SHP77 (cell line): ENCODE results near the gene MAPK4.
"Not testable (repeated sequence)": the region's sequence is repeated elsewhere in the genome, so short reads cannot be mapped to it uniquely, and the experiment has no call there.

Source experiments
- DNase-seq, 2 experiments: peaks; one replicate each; lab custom pipeline; 2025; lab: John Stamatoyannopoulos, UW

MAPK4 gene

GRCh38 chr18:50559752-50560680 lies at the start of gene MAPK4:
MAPK4 (plus strand) TSS chr18:50560087; CDS start chr18:50663959, 103,872 bp downstream.
- DNase-seq = no peak

- not testable (repeated sequence) for DNase-seq
Observed at GRCh38 chr18:50517277-50517676, 42.6 kb upstream of the MAPK4 start.

DNA sequence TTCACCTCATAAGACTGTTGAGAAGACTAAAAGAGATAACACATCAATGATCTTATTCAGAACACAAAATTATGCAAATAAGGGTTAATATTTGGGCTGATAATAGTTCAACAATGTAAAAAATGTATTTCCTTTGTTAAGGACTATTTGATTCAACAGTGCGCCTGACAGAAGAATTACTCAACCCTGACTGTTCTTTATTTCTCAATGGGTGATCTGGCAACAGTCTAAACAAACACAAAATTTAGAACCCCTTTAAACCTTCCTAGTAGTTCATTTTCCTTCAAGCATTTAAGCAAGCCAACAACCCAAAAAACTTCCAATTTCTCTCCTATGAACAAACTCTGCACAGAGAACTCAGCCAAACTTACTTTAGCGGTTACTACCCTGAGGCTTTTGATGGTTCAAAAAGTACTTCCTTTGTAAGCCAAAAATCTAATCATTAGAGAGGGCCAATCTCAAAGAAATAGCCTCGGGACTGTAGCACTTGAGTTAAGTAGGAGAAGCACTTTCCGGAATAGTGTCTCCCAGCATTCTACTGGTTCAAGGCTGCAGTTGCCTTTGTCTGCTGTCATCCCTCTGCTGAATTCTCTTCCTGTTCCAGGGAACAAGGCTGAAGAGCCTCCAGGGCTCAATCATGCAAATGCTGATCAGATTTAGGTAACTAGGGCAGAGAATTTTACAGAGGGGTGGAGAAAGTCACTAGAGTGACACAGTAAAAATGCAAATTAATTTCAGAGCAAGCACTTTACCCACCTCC lies 40.9 kb upstream of the MAPK4 start:
- DNase-seq = no peak

GRCh38 chr18:50523165-50523564 lies 36.7 kb upstream of the MAPK4 start:
- no peak for DNase-seq

GRCh38 chr18:50527636-50528307 lies 32.1 kb upstream of the MAPK4 start:
- no peak for DNase-seq

DNA sequence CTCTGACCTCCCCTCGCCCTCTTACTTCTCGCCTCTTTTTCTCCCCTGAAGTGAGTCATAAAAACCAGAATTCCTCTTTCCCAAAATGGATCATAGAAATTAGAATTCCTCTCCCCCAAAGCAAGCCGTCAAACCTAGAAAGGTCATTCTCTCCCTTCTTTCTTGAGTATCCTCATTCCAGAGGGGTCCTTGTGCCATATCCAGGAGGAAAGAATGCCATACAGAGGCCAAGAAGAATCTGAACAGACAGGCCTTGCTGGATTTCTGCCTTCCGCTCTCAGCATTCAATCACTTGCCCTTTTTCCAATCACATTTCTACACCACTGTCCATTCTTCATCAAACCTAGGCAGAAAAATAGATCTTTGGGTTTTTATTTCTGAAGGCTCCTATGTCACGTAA lies 31.1 kb upstream of the MAPK4 start:
- no peak for DNase-seq

DNA sequence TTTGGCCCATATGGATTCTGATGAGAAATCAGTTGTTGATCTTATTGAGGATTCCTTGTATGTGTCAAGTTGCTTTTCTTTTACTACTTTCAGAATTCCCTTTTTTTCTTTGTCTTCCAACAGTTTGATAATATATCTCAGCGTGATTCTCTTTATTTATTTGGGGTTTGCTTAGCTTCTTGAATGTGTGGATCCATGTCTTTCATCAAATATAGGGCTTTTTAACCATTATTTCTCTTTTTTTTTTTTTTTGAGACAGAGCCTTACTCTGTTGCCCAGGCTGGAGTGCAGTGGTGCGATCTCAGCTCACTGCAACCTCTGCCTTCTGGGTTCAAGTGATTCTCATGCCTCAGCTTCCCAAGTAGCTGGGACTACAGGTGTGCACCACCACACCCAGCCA lies 26.1 kb upstream of the MAPK4 start:
- DNase-seq = not testable (repeated sequence)

GRCh38 chr18:50544476-50544875 lies 15.4 kb upstream of the MAPK4 start:
- not testable (repeated sequence) for DNase-seq

DNA sequence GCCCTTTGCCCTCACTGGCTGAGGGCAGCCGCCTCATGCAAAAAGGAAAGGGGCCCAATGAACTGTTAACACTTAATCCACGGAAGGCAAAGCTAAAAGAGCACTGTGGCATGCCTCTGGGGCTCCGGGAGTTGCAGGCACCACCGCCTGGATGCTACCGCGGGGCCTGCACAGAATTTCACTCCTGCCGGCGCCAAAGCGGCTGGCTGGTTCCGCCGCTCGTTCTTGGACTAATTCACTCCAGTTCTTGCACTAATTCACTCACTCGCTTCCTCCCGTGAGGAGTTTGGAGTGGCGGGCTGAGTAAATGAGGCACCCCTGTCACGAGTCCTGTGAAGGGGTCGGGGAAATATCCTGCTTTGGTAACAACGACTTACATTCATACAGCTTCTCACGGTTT lies 14.0 kb upstream of the MAPK4 start:
- DNase-seq = no peak

DNA sequence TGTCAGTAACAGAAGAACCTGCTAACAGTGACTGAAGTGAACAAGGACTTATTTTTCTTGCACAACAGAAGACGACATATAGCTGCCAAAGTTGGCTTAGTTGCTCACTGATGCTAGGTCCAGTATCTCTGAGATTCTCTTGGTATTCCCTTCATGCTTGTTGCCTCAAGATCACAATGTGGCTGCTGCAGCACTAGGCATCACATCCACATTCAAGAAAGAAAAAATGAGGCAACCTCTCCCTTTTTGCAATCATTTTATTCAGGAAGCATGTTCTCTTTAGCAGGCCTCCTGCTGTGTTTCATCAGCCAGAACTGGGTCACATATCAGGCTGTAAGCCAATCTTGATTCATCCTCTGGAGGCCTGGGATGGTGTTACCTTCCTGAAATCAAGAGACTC lies 11.7 kb upstream of the MAPK4 start:
- no peak for DNase-seq

DNA sequence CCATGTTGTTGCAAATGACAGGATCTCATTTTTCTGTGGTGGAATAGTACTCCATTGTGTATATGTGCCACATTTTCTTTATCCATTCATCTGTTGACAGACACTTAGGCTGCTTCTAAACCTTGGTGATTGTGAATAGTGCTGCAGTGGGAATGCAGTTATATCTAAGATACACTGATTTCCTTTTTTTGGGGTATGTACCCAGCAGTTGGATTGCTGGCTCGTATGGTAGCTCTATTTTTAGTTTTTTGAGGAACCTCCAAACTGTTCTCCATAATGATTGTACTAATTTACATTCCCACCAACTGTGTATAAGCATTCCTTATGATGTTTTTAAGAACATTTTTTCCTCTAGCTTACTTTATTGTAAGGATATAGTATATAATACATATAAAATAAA lies 8.2 kb upstream of the MAPK4 start:
- not testable (repeated sequence) for DNase-seq

DNA sequence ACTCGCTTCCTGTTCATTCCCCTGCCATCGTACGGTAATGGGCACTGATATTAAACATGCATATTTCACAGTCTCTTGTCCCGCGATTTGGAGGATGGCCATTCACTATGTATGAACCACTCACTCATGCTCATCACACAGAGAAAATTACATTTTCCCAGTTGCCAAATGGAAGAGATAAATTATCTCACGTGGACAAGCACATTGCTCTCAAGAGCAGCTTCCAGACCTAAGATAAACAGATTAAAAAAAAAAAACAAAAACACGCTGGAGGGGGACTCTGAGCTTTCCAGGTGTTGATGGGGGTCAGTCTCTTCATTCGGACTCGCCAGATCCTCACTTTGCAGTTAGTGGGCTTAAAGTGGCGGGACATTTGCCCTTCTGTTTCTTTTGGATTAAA lies 1.7 kb upstream of the MAPK4 start:
- DNase-seq = no peak

DNA sequence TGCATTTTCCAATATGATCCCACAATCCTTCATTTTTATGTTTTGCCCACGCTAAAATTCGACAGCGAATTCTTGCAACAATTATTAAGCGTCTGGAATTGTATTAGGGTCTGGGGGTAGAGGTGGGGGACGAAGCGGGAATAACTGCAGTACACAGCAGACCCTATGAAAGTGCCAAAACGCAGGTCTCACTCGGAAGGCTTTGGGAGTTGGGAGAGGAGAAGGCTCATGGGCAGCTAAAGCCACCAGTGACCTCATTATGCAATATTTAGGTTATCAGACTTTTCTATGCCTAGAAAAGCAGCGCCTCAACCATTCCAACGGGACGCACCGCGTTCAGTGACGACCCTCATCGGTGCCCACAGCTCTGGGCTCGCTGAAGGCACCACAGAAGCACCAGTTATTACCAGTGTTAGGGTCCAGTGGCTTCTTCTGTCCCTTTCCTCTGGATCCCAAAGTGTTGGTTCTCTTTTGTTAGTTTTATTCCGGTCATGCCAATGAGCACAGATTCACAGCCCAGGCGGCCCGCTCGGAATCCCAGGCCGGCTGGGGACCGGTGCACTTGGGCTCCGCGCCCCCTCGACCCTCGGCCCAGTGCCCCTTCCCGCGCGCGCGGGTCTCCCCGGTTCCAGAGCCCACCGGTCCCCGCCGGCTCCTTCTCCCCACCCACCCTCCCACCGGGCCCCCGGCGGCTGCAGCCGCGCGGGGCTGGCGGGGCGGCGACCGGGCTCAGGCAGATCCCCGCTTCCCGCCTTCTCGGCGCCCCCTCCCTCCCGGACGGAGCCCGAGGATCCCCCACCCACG lies 737 bp upstream of the MAPK4 start:
- DNase-seq = no peak

DNA sequence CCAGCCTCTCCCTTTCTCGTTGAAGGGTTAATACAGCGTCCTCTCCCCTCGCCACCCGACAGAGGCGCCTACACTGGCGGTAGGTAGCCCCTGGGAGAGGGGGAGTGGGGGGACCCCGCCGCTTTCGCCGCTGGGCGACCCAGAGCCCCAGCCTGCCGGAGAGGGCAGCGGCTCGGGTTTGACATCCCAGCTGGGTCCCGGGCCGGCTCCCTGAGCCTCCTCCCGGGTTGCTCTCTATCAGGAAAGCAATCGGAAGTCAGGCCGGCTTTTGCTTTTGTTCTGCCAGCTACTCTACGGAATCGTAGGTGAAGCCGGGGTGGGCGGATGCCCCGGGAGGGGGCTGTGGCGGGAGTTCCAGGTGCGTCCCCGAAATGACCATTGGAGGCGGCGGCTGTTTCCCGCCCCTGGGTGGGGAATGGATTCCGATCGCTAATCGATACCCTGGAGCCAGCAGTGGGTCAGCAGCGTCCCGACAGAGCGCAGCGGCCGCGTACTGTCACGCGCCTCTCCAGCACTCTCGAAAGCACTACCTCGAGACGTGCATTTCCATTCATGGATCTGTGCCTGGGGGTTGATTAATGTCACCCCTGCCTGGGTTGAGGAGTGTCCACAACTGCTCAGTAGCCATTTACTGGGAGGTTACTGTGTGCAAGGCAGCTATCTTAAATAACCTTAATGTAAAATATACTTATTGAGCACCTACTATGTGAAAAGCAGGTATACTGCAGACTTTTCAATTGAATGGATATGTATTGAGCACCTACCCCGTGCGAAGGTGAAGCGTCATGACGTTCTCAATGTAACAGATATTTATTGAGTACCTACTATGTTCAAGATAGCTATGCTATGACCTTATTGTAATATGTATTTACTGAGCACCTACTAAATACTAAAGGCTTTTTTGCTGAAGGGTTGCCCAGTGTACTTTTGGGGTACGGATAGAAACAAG lies 1.1 kb downstream of the MAPK4 start:
- DNase-seq = no peak

- not testable (repeated sequence) for DNase-seq
Observed at GRCh38 chr18:50562258-50562657, 2.4 kb downstream of the MAPK4 start.

GRCh38 chr18:50562686-50563085 lies 2.8 kb downstream of the MAPK4 start:
- DNase-seq = no peak

- DNase-seq = no peak
Observed at GRCh38 chr18:50563376-50563775, 3.5 kb downstream of the MAPK4 start.

DNA sequence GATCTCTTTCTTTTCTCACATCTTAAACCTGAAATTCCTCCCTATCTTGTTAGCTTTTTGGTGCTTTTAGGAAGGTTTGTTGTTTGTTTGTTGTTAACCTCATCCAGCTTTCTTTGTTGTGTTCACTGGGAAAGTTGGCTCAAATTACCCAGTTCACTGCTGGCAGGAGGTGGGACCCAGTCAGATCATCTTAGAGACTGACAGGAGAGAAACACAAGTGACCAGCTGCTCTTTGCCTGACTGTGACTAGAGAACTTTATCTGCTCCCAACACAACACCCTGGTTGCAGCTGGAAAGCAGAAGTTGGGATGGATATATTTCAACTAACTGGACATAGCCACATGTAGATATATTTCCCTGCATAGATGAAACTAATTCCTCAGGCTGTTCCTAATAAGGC lies 10.0 kb downstream of the MAPK4 start:
- no peak for DNase-seq

DNA sequence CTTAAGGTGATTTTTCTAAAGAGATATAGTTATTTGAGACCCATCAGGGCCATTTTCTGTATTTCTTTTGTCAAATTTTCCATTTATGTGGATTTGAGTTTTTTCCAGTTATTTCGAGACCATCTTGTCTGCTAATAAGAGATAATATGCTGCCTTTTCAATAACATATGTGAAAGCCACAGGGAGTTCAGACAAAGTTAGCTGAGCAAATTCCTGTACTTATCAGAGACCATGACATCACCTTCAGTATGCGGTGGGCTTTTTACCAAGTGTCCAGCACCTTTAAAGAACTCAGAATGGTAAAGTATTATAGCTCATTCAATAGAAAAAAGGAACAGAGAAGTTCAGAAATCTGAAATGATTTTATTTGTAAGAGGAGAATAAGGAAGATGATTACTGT lies 11.7 kb downstream of the MAPK4 start:
- no peak for DNase-seq

DNA sequence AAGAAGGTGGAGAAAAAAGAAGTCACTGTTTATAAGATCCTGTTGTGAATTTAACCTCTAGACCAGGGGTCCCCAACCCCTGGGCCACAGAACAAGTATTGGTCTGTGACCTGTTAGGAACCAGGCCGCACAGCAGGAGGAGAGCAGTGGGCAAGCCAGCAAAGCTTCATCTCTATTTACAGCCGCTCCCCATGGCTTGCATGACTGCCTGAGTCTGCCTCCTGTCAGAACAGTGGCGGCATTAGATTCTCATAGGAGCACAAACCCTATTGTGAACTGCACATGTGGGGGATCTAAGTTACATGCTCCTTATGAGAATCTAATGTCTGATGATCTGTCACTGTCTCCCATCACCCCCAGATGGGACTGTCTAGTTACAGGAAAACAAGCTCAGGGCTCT lies 13.3 kb downstream of the MAPK4 start:
- DNase-seq = not testable (repeated sequence)

DNA sequence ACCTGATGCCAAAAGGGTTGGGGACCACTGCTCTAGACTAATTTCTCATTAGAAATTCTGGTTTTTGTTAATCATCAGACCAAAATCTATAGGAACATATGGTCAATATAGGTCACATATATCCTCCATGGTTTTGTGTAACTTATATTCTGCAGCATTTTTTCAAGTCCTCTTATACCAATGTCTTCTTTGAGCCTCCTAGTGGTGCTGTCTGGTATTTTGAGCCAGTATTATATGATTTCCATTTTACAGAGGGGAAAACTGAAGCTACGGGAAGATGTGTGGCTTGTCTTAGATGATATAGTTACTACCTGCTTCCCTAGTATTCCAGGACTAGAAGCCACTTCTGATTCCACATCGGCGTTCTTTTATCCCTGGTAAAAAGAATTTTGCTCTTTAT lies 13.8 kb downstream of the MAPK4 start:
- DNase-seq = no peak
